ENCODE data around the gene CCDC28B. TPM values are rescaled to one million over a fixed set of nuclear protein-coding genes. Genes with fewer than 3 reads are reported as not detected.
A peak's percentile ranks its signal among the peaks of the same experiment; 100 is the strongest.
"Not testable (repeated sequence)": the region's sequence is repeated elsewhere in the genome, so short reads cannot be mapped to it uniquely, and the experiment has no call there.

Gene CCDC28B
- 2.4 and 2.7 TPM in 2 replicates for total RNA-seq (2014; rRNA removed; shearing (Covaris generic))
- polyA plus RNA-seq (2014; cell fraction: nucleus; rRNA removed), result 1.8 and 2.7 TPM in 2 replicates

- DNase-seq (ENCODE audit: extremely low read depth, low read depth), result no peak
Measured at GRCh38 chr1:32200226-32201010, at the start of gene CCDC28B. Gene CCDC28B, plus strand, starts transcription at chr1:32200595. Its CDS starts 1,341 bp downstream, at chr1:32201936.

- no peak for DNase-seq (ENCODE audit: extremely low read depth, low read depth)
Measured at GRCh38 chr1:32150847-32151246, 49.5 kb upstream of the CCDC28B start.

GRCh38 chr1:32151319-32151787, 49.0 kb upstream of the CCDC28B start:
- DNase-seq (ENCODE audit: extremely low read depth, low read depth), result no peak

- no peak for DNase-seq (ENCODE audit: extremely low read depth, low read depth)
Measured at GRCh38 chr1:32159189-32159588, 41.2 kb upstream of the CCDC28B start.

- DNase-seq (ENCODE audit: extremely low read depth, low read depth), result no peak
Measured at GRCh38 chr1:32163405-32163804, 37.0 kb upstream of the CCDC28B start.

GRCh38 chr1:32165633-32166032, 34.8 kb upstream of the CCDC28B start:
- DNase-seq (ENCODE audit: extremely low read depth, low read depth), result not testable (repeated sequence)

GRCh38 chr1:32170991-32171390, 29.4 kb upstream of the CCDC28B start:
- DNase-seq (ENCODE audit: extremely low read depth, low read depth), result no peak

GRCh38 chr1:32172621-32173245, 27.7 kb upstream of the CCDC28B start:
- no peak for DNase-seq (ENCODE audit: extremely low read depth, low read depth)

GRCh38 chr1:32178380-32179192, 21.8 kb upstream of the CCDC28B start:
- DNase-seq (ENCODE audit: extremely low read depth, low read depth), result peak; percentile 27

- DNase-seq (ENCODE audit: extremely low read depth, low read depth), result no peak
Measured at GRCh38 chr1:32179193-32179442, 21.3 kb upstream of the CCDC28B start.

- peak; percentile 80 for DNase-seq (ENCODE audit: extremely low read depth, low read depth)
Measured at GRCh38 chr1:32179443-32180185, 20.8 kb upstream of the CCDC28B start, which contains the start of gene TXLNA. Gene TXLNA, plus strand, starts transcription at chr1:32179675. Its CDS starts 671 bp downstream, at chr1:32180346.

GRCh38 chr1:32180186-32181060, 20.0 kb upstream of the CCDC28B start:
- DNase-seq (ENCODE audit: extremely low read depth, low read depth), result no peak

GRCh38 chr1:32181065-32181464, 19.3 kb upstream of the CCDC28B start:
- no peak for DNase-seq (ENCODE audit: extremely low read depth, low read depth)

- DNase-seq (ENCODE audit: extremely low read depth, low read depth), result no peak
Measured at GRCh38 chr1:32181563-32181962, 18.8 kb upstream of the CCDC28B start.

GRCh38 chr1:32182060-32182459, 18.3 kb upstream of the CCDC28B start:
- DNase-seq (ENCODE audit: extremely low read depth, low read depth), result no peak

- DNase-seq (ENCODE audit: extremely low read depth, low read depth), result no peak
Measured at GRCh38 chr1:32184650-32185049, 15.7 kb upstream of the CCDC28B start.

GRCh38 chr1:32186077-32186476, 14.3 kb upstream of the CCDC28B start:
- DNase-seq (ENCODE audit: extremely low read depth, low read depth), result no peak

GRCh38 chr1:32186491-32186890, 13.9 kb upstream of the CCDC28B start:
- no peak for DNase-seq (ENCODE audit: extremely low read depth, low read depth)

- no peak for DNase-seq (ENCODE audit: extremely low read depth, low read depth)
Measured at GRCh38 chr1:32187850-32188249, 12.5 kb upstream of the CCDC28B start.

Measured in NCI-H460 (cell line).